KMS-11 (cell line): ENCODE results near the gene TLR4.

Source experiments
- H2AFZ ChIP-seq: fragments of 200-600 bp; sonication (generic); 2 replicates; pipeline ENCODE4 v1.6.1; 2016; ENCODE audit warnings: antibody characterized with exemption, mixed run types, low read depth
- H3K27ac ChIP-seq: fragments of 200-600 bp; sonication (generic); 2 replicates; pipeline ENCODE4 v1.6.1; 2016; ENCODE audit warnings: mild to moderate bottlenecking, mixed run types
- H3K27me3 ChIP-seq: fragments of 200-600 bp; sonication (generic); 2 replicates; pipeline ENCODE4 v1.6.1; 2017; ENCODE audit warnings: mild to moderate bottlenecking, low read depth, mixed run types, moderate library complexity; ENCODE audit not compliant: insufficient read depth
- H3K36me3 ChIP-seq: fragments of 200-600 bp; sonication (generic); 2 replicates; pipeline ENCODE4 v1.6.1; 2017; ENCODE audit warnings: mild to moderate bottlenecking, mixed run types; ENCODE audit not compliant: insufficient read depth
- H3K4me1 ChIP-seq: fragments of 200-600 bp; sonication (generic); 2 replicates; pipeline ENCODE4 v1.6.1; 2016; ENCODE audit warnings: mild to moderate bottlenecking, low read depth, mixed run types; ENCODE audit not compliant: poor library complexity, severe bottlenecking
- H3K4me2 ChIP-seq: fragments of 200-600 bp; sonication (generic); 2 replicates; pipeline ENCODE4 v1.7.0; 2016; ENCODE audit warnings: mild to moderate bottlenecking, mixed run types
- H3K4me3 ChIP-seq: fragments of 200-600 bp; sonication (generic); IDR thresholded peaks from 2 replicates; pipeline ENCODE4 v1.6.1; 2017; ENCODE audit warnings: low read depth, low read length, mixed read lengths; ENCODE audit not compliant: insufficient read depth
- H3K79me2 ChIP-seq: fragments of 200-600 bp; sonication (generic); 2 replicates; pipeline ENCODE4 v1.6.1; 2016; ENCODE audit warnings: low read depth, mixed run types; ENCODE audit not compliant: insufficient read depth
- H3K9ac ChIP-seq: fragments of 200-600 bp; sonication (generic); 2 replicates; pipeline ENCODE4 v1.6.1; 2016; ENCODE audit warnings: mild to moderate bottlenecking, mixed run types
- H4K20me1 ChIP-seq: fragments of 200-600 bp; sonication (generic); 2 replicates; pipeline ENCODE4 v1.6.1; 2016; ENCODE audit warnings: mild to moderate bottlenecking, mixed run types; ENCODE audit not compliant: insufficient read depth
- CTCF ChIP-seq: fragments of 200-600 bp; sonication (generic); conservative IDR thresholded peaks from 2 replicates; pipeline ENCODE4 v1.6.1; 2017; ENCODE audit warnings: low read depth, mild to moderate bottlenecking, antibody characterized with exemption, low read length, moderate library complexity, mixed read lengths

Gene TLR4

GRCh38 chr9:117707561-117707960 lies 3.4 kb downstream of the TLR4 start:
- Histone ChIP-seq H3K4me3 (no peak overlapping the region), H4K20me1 (no peaks in the 10 kb centered on the region), H3K36me3 (no peaks in the 10 kb centered on the region), H2AFZ (no peak overlapping the region), H3K4me2 (no peak overlapping the region), H3K9ac (no peak overlapping the region), H3K27me3 (no peaks in the 10 kb centered on the region), H3K4me1 (peaks cover 27% of the 10 kb centered on the region), H3K79me2 (no peaks in the 10 kb centered on the region), H3K27ac (no peak overlapping the region)
- TF ChIP-seq CTCF: no peak

DNA sequence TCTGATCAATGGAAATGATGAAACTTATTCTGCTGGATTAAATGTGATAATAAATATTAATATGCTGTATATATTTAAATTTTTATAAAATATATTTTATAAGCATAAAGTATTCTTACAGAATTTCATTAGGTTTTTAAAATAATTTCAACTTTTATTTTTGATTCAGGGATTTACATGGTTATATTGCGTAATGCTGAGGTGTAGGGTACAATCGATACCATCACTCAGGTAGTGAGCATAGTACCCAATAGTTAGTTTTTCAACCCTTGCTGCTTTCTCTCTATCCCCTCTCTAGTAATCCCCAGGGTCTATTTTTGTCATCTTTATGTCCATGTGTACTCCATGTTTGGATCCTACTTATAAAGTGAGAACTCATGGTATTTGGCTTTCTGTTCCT lies 5.7 kb downstream of the TLR4 start:
- Histone ChIP-seq H3K4me1 (peaks cover 5% of the 10 kb centered on the region), H4K20me1 (no peaks in the 10 kb centered on the region), H3K27me3 (no peaks in the 10 kb centered on the region), H3K27ac (no peak overlapping the region), H3K36me3 (no peaks in the 10 kb centered on the region), H3K79me2 (no peaks in the 10 kb centered on the region), H3K4me3 (no peak overlapping the region), H2AFZ (no peak overlapping the region), H3K4me2 (no peak overlapping the region), H3K9ac (no peak overlapping the region)
- no peak for TF ChIP-seq CTCF

GRCh38 chr9:117714282-117714681 lies 10.1 kb downstream of the TLR4 start:
- no peaks in the 10 kb centered on the region for H3K27me3 ChIP-seq
- no peak overlapping the region for H3K4me3 ChIP-seq
- no peak overlapping the region for H3K4me2 ChIP-seq
- no peak overlapping the region for H3K27ac ChIP-seq
- no peaks in the 10 kb centered on the region for H3K79me2 ChIP-seq
- no peaks in the 10 kb centered on the region for H4K20me1 ChIP-seq
- no peak overlapping the region for H2AFZ ChIP-seq
- no peaks in the 10 kb centered on the region for H3K36me3 ChIP-seq
- H3K9ac ChIP-seq: no peak overlapping the region
- no peak for TF ChIP-seq CTCF
- peaks cover 23% of the 10 kb centered on the region for H3K4me1 ChIP-seq

DNA sequence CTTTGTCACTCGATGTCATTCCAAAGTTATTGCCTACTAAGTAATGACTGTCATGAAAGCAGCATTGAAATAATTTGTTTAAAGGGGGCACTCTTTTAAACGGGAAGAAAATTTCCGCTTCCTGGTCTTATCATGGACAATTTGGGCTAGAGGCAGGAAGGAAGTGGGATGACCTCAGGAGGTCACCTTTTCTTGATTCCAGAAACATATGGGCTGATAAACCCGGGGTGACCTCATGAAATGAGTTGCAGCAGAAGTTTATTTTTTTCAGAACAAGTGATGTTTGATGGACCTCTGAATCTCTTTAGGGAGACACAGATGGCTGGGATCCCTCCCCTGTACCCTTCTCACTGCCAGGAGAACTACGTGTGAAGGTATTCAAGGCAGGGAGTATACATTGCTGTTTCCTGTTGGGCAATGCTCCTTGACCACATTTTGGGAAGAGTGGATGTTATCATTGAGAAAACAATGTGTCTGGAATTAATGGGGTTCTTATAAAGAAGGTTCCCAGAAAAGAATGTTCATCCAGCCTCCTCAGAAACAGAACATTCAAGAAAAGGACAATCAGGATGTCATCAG lies 11.3 kb downstream of the TLR4 start:
- no peaks in the 10 kb centered on the region for H3K36me3 ChIP-seq
- H3K27ac ChIP-seq: no peak overlapping the region
- no peaks in the 10 kb centered on the region for H3K27me3 ChIP-seq
- H4K20me1 ChIP-seq: no peaks in the 10 kb centered on the region
- H3K4me1 ChIP-seq: peaks cover 24% of the 10 kb centered on the region
- no peaks in the 10 kb centered on the region for H3K79me2 ChIP-seq
- no peak overlapping the region for H3K9ac ChIP-seq
- no peak for TF ChIP-seq CTCF
- no peak overlapping the region for H3K4me2 ChIP-seq
- H3K4me3 ChIP-seq: no peak overlapping the region
- H2AFZ ChIP-seq: no peak overlapping the region
